ENCODE results near the gene MRTFB. TPM values are rescaled to one million over a fixed set of nuclear protein-coding genes. Genes with fewer than 3 reads are reported as not detected.

The MRTFB gene
- total and polyA plus RNA-seq, 2 experiments from 2014 or later: 13.9 to 22.2 TPM

DNA sequence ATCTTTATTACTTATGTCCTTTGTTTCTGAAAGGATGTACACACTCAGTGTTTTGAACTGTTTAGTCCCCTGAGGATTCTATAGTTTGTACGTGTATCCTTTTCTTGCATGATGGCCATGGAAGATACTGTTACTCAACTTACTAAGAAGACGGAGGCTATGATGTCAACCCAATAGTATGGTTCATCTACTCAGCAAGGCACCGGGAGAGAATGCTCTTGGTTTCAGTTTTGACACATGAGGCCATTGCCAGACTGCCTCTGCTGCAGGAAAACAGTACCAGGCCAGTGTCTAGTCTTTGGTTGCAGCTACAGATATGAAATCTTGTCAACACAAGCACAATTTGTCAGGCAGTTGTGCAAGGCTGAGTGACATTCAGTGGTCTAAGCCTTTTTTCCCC, 134.5 kb downstream of the MRTFB start (continued):
- no peak for TF ChIP-seq EZH2phosphoT487 (IDR thresholded peaks at IDR 0.05; ENCODE audit: unreplicated experiment)

- H3K4me1 ChIP-seq (ENCODE audit: insufficient read depth): no peaks in the 10 kb centered on the region
- no peak overlapping the region for H3K4me3 Mint-ChIP-seq
- peaks cover 7% of the 10 kb centered on the region for H4K20me1 ChIP-seq (replicated peaks; ENCODE audit: insufficient read depth)
- DNase-seq (ENCODE audit: low spot score): no peak
- H3K79me2 ChIP-seq (replicated peaks; ENCODE audit: insufficient read depth): no peaks in the 10 kb centered on the region
- no peak overlapping the region for H3K27ac ChIP-seq (ENCODE audit: low read depth)
- H3K27ac Mint-ChIP-seq: no peak overlapping the region
- TF ChIP-seq EZH2phosphoT487 (IDR thresholded peaks at IDR 0.05; ENCODE audit: unreplicated experiment) (no peak), EZH2 (IDR thresholded peaks at IDR 0.05; ENCODE audit: low read depth, unreplicated experiment) (no peak), STAT1 (IDR thresholded peaks at IDR 0.05; ENCODE audit: unreplicated experiment) (no peak), CREB1 (CRISPR knock-in tag; IDR thresholded peaks at IDR 0.05; ENCODE audit: low read depth) (no peak), ZNF331 (CRISPR knock-in tag; IDR thresholded peaks at IDR 0.05; ENCODE audit: low read depth) (no peak), JUNB (IDR thresholded peaks at IDR 0.05; ENCODE audit: unreplicated experiment) (no peak), NANOG (IDR thresholded peaks at IDR 0.05; ENCODE audit: borderline replicate concordance) (no peak), POLR2AphosphoS5 (IDR thresholded peaks at IDR 0.05; ENCODE audit: low read depth) (no peak), ZNF462 (CRISPR knock-in tag; IDR thresholded peaks at IDR 0.05) (no peak)
- TF ChIP-seq, protein P1, sequence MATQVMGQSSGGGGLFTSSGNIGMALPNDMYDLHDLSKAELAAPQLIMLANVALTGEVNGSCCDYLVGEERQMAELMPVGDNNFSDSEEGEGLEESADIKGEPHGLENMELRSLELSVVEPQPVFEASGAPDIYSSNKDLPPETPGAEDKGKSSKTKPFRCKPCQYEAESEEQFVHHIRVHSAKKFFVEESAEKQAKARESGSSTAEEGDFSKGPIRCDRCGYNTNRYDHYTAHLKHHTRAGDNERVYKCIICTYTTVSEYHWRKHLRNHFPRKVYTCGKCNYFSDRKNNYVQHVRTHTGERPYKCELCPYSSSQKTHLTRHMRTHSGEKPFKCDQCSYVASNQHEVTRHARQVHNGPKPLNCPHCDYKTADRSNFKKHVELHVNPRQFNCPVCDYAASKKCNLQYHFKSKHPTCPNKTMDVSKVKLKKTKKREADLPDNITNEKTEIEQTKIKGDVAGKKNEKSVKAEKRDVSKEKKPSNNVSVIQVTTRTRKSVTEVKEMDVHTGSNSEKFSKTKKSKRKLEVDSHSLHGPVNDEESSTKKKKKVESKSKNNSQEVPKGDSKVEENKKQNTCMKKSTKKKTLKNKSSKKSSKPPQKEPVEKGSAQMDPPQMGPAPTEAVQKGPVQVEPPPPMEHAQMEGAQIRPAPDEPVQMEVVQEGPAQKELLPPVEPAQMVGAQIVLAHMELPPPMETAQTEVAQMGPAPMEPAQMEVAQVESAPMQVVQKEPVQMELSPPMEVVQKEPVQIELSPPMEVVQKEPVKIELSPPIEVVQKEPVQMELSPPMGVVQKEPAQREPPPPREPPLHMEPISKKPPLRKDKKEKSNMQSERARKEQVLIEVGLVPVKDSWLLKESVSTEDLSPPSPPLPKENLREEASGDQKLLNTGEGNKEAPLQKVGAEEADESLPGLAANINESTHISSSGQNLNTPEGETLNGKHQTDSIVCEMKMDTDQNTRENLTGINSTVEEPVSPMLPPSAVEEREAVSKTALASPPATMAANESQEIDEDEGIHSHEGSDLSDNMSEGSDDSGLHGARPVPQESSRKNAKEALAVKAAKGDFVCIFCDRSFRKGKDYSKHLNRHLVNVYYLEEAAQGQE (IDR thresholded peaks at IDR 0.05; ENCODE audit: unreplicated experiment): no peak
- TF ChIP-seq, protein P2, sequence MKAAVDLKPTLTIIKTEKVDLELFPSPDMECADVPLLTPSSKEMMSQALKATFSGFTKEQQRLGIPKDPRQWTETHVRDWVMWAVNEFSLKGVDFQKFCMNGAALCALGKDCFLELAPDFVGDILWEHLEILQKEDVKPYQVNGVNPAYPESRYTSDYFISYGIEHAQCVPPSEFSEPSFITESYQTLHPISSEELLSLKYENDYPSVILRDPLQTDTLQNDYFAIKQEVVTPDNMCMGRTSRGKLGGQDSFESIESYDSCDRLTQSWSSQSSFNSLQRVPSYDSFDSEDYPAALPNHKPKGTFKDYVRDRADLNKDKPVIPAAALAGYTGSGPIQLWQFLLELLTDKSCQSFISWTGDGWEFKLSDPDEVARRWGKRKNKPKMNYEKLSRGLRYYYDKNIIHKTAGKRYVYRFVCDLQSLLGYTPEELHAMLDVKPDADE (IDR thresholded peaks at IDR 0.05): no peak
- H3K4me1 Mint-ChIP-seq: no peaks in the 10 kb centered on the region
- H3K9me3 Mint-ChIP-seq: no peaks in the 10 kb centered on the region
- H3K36me3 ChIP-seq (ENCODE audit: insufficient read depth): no peaks in the 10 kb centered on the region
- H3K9me2 ChIP-seq (ENCODE audit: insufficient read depth): no peaks in the 10 kb centered on the region
- H3K27me3 ChIP-seq (ENCODE audit: insufficient read depth): no peaks in the 10 kb centered on the region
- no peak for ATAC-seq
- H3K4me3 ChIP-seq: no peak overlapping the region
- H3K27me3 Mint-ChIP-seq (ENCODE audit: insufficient read depth, low read depth, poor library complexity): no peaks in the 10 kb centered on the region
- no peaks in the 10 kb centered on the region for H3F3A ChIP-seq (replicated peaks; ENCODE audit: low read depth)
- peaks cover 7% of the 10 kb centered on the region; the same call in 2 of the 3 replicates for H3K36me3 Mint-ChIP-seq (ENCODE audit: low read depth)
- no peak overlapping the region for H2AFZ ChIP-seq
- no peak overlapping the region for H3K4me2 ChIP-seq
These were observed 140.9 kb downstream of the MRTFB start for GRCh38 chr16:14211856-14212543.
